IPS-11a (cell line): ENCODE results near the gene PEX5.

Experiments used
- H3K4me3 ChIP-seq: one replicate; pipeline ENCODE4 v1.5.1; 2013; ENCODE audit warnings: low read depth, low read length, control low read depth

The PEX5 gene

DNA sequence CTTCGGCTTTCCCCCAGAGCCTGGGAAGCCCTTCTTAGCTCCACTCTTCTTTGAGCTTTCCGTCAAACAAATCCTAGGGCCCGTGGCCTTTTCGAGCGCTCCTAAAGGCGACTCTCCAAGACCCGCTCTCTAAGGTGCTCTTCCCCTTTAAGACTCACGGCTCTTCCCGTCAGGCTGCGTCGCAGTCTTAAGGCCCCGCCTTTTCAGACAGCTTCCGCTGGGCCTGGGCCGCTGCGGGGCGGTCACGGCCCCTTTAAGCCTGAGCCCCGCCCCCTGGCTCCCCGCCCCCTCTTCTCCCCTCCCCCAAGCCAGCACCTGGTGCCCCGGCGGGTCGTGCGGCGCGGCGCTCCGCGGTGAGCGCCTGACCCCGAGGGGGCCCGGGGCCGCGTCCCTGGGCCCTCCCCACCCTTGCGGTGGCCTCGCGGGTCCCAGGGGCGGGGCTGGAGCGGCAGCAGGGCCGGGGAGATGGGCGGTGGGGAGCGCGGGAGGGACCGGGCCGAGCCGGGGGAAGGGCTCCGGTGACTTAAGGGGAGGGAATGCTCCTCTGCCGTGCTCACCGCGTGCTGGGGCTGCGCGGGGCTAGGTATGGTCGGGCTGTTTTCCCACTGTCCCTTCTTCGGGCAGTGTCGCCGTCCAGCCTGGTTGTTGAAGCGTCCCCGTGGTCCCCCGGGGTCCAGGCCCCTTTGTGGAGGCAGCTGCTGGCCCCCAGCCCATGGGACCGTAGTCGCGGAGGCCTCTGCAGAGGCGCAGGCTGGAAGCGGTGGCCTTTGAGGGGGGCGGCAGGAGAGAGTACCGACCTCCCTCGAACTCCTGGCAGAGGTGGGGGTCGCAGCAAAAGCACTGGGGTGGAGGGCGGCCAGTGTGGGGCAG lies at the start of gene PEX5:
Gene PEX5 (plus strand): TSS at position 289 of the 870 bp plus-strand sequence. CDS start 692 bp downstream, outside the sequence.
- H3K4me3 ChIP-seq: peak within 1 kb of the TSS; percentile 92

DNA sequence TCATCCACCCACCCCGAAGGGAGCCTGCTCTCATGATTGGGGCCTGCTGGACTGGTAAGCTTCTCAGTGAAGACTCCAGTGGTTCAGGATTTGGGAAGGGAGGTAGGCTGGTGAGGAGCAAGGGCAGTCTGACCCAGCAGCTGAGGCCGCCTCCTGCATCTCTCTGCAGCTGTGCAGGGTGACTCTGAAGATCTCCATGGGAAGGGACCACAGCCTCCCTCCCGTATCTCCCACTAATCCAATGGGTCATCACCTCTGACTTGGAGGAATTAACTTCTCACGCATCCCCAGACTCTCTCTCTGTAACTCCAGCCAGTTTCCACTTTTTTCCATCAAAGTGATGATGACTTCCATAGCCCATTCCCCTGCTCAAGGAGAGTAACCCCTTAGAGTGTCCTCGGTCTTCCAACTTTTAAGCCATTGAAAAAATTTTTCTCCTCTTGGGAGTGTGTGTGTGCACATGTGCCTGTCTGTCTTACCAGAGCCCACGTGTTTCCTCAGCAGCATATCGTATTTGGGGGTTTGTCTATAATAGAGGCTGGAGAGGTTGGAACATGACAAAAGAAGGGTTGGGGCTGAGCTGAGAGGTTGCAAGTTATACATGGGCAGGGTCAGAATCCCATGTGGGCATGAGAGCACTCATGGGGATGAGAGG lies 48.0 kb upstream of the PEX5 start:
- no peak overlapping the region for H3K4me3 ChIP-seq

DNA sequence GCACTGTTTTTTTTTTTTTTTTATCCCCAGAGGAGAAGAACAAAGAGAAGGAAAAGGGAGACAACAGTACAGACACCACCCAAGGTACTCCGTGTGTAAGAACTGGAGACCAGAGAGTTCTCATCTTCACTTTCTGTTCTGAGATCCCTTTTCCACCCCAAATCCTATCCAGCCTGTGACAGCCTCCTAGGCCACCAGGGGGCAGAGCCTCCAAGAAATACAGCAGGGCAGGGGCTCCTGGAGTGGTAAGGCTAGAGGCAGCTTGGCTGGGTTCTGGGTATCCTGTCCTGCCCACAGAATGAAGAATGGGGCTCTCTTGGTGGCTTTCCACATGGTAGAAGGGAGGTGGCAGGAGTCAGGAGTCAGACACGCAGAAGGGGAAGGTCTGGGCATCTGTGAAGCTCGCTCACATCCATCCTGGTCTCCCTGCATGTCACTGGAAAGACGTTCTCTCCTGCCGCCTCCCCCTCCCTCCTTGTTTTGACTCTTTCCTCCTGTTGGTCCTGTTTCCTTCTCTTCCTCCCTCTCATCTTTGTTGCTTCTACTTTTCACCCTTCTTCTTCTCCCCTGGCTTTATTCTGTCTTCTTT lies 47.3 kb upstream of the PEX5 start:
- no peak overlapping the region for H3K4me3 ChIP-seq

DNA sequence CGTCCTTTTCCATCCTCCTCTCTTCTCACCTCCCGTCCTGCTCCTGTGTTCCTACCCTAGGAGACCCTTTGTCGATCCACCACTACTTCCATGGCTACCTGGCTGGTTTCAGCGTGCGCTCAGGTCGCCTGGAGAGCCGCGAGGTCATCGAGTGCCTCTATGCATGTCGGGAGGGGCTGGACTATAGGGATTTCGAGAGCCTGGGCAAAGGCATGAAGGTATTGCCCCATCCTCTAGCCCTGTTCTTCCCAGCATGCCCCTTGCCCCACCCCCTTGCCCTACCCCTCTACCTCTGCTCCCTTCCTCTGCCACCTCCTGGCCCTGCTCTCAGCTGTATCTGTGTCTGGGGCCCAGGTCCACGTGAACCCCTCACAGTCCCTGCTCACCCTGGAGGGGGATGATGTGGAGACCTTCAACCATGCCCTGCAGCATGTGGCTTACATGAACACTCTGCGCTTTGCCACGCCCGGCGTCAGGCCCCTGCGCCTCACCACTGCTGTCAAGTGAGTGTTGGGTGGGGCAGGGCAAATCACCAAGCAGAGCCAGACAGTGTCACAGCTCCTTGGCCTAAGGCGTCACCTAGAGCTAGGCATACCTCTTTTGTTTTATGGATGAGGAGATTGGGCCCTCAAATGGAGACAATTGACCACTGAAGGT lies 46.5 kb upstream of the PEX5 start:
- H3K4me3 ChIP-seq: no peak overlapping the region

DNA sequence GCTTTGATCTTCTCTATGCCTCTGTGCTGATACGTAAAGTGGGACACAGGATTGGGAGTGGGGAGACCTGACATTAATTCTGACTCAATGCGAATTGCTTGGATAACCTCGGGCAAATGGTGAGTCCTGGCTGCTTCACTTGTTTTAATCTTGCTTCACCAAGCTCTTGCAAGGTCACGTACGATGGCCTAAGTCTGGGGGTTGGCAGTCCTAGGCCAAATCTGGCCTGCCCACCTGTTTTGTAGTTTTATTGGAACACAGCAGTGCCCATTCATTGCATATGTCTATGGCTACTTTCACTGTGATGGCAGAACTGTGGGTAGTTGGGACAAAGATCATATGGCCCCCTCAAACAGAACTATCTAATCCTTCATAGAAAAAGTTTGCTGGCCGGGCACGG lies 45.9 kb upstream of the PEX5 start:
- H3K4me3 ChIP-seq: no peak overlapping the region

DNA sequence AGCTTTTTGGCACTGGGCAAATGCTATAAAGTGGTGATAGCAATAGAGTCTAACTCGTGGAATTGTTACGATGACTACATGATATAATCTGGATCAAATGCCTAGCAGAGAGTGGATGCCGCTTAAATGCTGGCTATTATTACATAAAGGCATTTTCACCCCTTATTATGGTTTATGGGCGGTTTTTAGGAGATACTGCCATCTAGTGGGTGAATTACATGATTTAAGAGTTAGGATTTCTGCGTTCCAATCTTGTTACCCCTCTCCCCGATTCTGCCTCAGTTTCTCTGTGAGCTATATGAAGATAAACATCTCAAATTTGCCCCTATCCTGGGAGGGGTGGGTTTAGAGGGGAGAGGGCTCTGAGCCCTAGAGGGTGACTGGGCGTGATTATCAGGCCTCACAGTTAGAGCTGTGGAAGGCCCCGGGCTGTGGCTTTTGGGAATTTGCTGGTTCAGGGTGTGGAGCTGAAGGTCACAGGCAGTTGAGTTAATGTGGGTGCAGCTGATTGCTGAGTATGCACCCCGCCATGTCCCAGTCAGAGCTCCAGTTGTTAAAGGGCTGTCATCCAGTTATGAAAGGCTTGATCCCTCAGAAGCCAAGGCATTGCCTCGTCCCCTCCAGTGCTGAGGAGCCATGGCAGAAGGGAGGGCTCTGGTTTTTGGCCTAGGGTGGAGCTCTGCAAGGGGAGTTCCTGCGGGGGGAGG lies 44.9 kb upstream of the PEX5 start:
- H3K4me3 ChIP-seq: no peak overlapping the region

DNA sequence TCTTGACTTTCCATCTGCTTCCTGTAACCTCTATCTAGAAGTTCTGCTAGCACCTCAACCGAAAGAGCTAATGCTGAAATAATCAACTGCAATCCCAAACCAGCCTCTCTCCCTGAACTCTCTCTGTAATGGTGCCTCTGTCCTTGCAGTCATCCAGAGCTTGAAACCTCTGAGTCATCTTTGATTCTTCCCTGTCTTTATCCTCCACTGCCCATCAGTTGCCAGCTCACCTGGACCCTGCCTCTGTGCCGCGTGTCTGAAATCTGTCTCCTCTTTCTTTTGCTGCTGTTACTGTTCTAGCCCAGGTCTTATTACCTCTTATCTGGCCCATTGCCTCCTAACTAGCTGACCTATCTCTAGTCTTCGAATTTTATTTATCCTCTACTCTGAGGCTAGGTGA lies 43.8 kb upstream of the PEX5 start:
- no peak overlapping the region for H3K4me3 ChIP-seq

DNA sequence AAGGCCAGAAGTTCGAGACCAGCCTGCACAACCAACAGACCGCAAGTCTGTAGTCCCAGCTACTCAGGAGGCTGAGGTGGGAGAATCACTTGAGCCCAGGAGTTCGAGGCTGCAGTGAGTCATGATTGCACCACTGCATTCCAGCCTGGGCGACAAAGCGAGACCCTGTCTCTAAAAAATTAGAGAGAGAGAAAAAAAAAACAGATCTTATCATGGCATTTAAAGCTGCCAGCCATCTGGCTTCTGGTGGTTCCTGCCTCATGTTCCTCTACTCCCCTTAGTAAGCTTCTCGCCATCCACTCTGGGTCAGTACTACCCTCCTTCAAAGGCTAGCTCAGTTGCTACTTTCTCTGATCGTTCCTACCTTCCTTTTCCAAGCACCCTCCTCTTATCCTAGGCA lies 43.3 kb upstream of the PEX5 start:
- H3K4me3 ChIP-seq: no peak overlapping the region

DNA sequence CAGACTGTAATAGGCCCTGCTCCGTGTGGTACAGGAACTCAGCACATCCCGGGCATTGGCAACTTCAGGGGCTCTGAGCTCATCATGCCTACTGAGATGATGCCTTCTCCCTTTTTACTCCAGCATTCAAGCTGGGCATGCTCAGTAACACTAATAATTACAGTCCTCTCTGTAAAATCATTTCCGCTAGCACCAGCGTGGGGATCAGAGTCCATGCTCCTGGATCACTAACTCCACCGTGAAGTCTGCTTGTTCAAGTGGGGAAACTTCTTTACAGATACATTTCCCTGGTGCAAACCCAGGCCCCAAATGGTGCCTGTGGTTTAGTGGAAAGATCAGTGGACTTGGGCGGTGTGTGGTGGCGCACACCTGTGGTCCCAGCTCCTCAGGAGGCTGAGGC lies 42.6 kb upstream of the PEX5 start:
- no peak overlapping the region for H3K4me3 ChIP-seq

DNA sequence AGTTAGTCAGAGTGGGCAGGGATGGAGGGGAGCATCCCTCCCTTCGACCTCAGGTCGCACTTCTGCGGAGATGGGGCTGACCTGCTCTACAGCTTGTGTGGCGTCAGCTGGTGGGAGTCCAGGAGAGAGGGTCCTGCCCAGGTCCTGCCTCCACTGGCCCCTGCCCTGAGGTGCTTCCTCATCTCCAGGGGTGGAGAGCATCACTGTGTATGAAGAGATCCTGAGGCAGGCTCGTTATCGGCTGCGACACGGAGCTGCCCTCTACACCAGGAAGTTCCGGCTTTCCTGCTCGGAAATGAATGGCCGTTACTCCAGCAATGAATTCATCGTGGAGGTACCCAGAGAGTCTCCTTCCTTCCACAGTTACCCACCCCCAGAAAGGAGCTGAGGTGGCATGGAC lies 39.1 kb upstream of the PEX5 start:
- H3K4me3 ChIP-seq: no peak overlapping the region

DNA sequence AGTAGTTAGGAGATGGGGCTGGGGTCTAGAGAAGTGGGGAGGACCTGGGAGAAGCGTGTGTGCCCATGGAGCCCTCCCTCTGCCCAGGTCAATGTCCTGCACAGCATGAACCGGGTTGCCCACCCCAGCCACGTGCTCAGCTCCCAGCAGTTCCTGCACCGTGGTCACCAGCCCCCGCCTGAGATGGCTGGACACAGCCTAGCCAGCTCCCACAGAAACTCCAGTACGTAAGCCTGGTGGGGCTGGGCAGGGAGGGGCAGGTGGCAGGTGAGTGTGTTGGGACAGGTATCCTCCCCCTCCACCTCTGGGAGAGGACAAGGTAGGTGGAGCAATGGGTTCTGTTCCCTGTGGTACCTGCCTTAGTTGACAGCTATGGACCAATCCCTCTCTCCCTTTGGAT lies 38.6 kb upstream of the PEX5 start:
- H3K4me3 ChIP-seq: no peak overlapping the region

DNA sequence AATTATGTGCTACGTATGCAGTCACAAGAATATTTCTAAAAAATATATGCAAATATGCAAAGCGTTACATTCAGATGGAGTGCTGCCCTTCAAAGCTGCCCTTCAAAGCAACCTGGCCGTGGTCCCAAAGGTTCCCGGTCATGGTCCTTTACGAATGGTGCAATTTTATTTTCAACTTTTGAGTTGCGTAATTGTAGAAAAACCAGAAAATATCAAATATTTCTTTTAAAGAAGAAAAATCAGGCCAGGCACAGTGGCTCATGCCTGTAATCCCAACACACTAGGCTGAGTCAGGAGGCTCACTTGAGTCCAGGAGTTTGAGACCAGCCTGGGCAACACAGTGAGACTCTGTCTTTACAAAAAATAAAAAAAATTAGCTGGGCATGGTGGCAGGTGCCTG lies 38.0 kb upstream of the PEX5 start:
- H3K4me3 ChIP-seq: no peak overlapping the region

DNA sequence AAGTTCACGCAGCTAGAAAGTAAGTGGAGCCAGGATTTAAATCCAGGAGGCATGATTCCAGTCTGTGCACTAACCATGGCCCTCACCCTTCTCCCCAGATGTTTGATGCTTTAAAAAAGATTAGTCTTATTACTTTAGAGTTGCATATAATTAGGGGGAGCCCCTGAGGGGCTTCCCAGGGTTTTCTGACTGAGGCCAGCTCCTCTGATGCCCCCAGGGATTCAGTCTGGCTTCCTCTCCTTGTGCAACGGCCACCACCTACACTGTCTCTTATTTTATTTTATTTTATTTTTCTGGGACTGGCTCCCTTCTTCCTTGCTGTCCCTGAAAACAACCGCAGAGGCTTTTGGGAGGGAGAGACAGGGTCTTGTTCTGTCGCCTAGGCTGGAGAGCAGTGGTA lies 36.7 kb upstream of the PEX5 start:
- H3K4me3 ChIP-seq: no peak overlapping the region

DNA sequence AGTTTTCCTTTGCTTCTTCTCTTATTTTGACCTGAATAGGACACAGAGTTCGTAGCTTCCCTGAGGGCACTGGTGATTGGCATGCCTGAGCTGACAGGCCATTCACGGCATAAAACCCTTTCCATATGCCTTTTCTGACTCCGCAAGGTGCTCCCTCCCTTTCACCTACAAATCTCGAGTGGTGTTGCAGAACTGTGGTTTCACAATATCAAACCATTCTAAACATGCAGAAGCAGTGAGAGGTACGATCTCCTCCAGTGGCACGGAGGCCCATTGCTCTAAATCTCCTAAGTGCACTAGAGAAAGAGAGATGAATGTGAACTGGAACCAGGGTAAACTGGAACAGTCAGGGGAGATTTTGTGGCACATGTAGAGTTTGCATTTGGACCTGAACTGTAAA lies 35.4 kb upstream of the PEX5 start:
- no peak overlapping the region for H3K4me3 ChIP-seq

DNA sequence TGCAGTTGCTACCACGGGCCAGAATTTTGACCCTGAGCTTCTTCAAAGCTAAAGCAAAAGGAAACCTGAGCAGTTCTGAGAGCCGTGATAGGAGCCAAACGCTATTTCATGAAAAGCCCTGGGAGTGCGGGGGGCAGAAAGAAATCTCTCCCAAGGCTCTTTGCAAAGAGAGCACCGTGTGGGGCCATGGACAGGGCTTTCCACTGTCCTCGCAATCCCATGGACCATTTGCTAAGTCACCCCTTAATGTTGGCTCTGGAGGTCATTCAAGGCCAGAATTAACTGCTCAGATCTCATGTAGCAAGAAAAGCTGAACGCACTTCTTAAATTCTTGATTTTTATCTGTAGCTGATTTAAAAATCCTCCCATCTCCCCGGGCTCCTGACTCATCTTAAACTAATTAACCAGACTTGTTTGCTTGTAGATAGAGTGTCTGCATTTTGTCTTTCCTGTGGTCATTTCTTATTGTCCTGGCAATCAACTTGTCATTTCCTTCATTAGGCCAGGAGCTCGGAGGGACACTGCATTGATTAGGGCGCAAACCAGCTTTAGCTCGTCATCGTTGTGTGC lies 34.5 kb upstream of the PEX5 start:
- H3K4me3 ChIP-seq: no peak overlapping the region

DNA sequence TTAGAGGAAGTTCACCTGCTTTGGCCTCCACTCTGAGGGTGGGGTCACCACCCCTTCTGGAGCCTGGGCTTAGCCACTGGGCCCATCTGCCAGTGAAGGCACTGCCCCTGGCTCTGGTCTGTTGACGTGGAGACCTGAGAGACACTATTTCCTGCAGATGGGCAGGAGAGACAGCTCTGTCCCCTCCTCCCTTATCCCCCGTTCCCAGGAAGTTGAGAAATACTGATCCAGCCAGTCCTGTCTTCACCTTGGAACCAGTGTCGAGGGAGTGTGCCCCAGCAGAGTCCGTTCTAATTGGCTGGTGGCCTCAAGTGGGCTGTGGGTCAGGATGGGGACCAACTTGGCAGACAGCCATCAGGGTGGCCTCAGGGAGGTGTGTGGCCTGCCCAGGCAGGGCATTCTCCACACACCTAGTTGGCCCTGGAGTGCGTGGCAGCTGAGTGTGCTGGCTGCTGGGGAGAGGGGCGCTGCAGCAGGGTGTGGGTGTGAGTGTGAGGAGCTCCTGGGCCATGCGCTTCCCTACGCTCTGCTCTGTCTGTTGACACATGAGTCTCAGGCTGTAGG lies 33.9 kb upstream of the PEX5 start:
- no peak overlapping the region for H3K4me3 ChIP-seq

DNA sequence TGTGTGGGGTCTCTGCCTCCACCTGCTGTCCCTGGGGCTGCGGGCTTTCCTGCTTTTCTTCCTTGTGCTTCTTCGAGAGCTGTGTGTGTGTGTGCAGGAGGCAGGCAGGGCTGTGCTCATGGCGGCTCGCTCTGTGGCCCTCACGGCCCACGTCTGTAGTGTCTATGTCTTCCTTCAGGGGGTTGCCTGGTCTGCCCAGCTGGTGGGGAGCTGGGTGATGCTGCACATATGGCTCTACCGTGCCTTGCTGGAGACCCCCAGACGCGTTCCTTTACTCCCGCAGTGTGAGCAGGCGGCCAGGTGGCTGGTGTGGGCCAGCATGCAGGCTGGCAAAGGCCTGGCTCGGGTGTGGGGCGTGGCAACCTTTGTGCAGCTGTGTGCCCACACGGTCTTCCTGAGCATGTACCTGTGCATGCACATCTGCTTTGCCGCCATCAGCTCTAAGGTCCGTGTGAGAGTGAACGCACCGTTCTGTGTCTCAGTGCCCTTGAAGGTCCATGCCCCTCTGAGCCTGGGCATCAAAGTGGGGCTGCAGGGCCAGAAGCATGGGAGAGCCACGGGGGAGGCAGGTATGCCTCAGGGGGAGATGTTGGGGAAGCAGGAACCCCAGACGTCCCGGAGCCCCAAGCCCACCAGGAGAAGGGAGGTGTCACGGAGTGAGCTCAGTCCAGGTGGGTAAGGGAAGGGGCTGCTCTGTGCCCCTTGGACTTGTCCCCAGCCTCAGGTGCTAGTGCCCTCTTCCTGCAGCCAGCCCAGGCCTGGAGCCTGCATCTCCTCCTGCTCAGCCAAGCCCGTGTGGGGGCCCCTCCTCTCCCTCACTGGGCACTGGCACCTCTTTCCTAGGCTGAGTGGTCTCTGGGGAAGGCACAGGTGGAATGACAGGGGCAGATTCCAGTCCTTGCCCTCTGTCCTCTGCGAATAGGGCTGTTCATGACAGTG lies 33.0 kb upstream of the PEX5 start:
- no peak overlapping the region for H3K4me3 ChIP-seq

DNA sequence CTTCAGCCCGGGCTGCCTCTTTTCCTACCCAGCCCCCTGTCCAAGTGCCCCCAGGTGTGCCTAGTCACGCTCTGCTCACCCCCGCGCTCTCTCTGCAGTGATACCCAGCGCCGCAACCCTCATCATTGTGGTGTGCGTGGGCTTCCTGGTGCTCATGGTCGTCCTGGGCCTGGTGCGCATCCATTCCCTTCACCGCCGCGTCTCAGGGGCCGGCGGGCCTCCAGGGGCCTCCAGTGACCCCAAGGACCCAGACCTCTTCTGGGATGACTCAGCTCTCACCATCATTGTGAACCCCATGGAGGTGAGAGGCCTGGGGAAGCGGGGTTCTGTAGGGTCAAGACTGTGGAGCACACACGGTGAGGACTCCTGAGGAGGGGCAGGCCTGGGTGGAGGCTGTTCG lies 32.1 kb upstream of the PEX5 start:
- H3K4me3 ChIP-seq: no peak overlapping the region
